Mucosa of descending colon (tissue), 3 donors: ENCODE data around the gene TMEM123. TPM values are rescaled to one million over a fixed set of nuclear protein-coding genes. Genes with fewer than 3 reads are reported as not detected.

ENCODE experiments used
- ATAC-seq: fragments of 200-7000 bp; cut with Tn5 transposase; one replicate; pipeline ENCODE4 v1.9.1; 2020; ENCODE audit warnings: mild to moderate bottlenecking, moderate library complexity
- DNase-seq, 3 donors: peaks; one replicate each; pipeline ENCODE4 v3.0.0-alpha.2; 2020
- H3K36me3 ChIP-seq: fragments of 200-600 bp; one replicate; pipeline ENCODE4 v1.8.0; 2021; ENCODE audit warnings: low read depth, mild to moderate bottlenecking
- H3K4me1 ChIP-seq: fragments of 200-600 bp; one replicate; pipeline ENCODE4 v1.8.0; 2021; ENCODE audit warnings: low read depth, mild to moderate bottlenecking
- H3K4me3 ChIP-seq: fragments of 200-600 bp; one replicate; pipeline ENCODE4 v1.8.0; 2021; ENCODE audit warnings: mild to moderate bottlenecking
- H3K9me3 ChIP-seq: fragments of 200-600 bp; one replicate; pipeline ENCODE4 v1.8.0; 2021; ENCODE audit warnings: mild to moderate bottlenecking
- intact Hi-C, 2 donors: fragments of 100-400 bp; cut with DNase I in 1 of 2; cut with micrococcal nuclease in 1 of 2; formaldehyde crosslinking; loops; one replicate each; pipeline versions ENCODE4 v1.11.0 to v1.11.1; 2022; cut with DNase I, micrococcal nuclease
- total RNA-seq, 3 donors: library from RNA; stranded (reverse); fragmentation: NEBNext Ultra II Directional in 2 of 3; extraction: Animal tissue kit (Norgen Biotek cat#: 25700) in 2 of 3; gene quantifications; one replicate each; pipeline versions ENCODE4 v1.2.1 to v1.2.4, GENCODE V29; 2021 to 2023
- TF ChIP-seq, protein P1 (sequence below): fragments of 200-600 bp; IDR thresholded peaks from one replicate; pipeline ENCODE4 v1.8.0; 2022; ENCODE audit warnings: antibody characterized with exemption, mild to moderate bottlenecking
- donor health status: DM: no; HTN: no; CAD: no; lungs with moderate emphysema.
- donor health status: DM: no; HTN: no; CAD: no.
- donor health status: DM: no; HTN: yes; CAD: no.

The TMEM123 gene
- total RNA-seq, 3 donors from 2014 or later, result 153 to 205 (median 157) TPM

GRCh38 chr11:102451681-102452460 is 694 bp downstream of the TMEM123 start:
- Histone ChIP-seq H3K36me3 (no peaks in the 10 kb centered on the region), H3K4me1 (peaks cover 17% of the 10 kb centered on the region), H3K4me3 (peak overlapping the region; percentile 83), H3K9me3 (no peaks in the 10 kb centered on the region)
- DNase-seq (peak; percentile 83 to 92 (median 87)), ATAC-seq (peak; percentile 81)
- TF ChIP-seq, protein P1, sequence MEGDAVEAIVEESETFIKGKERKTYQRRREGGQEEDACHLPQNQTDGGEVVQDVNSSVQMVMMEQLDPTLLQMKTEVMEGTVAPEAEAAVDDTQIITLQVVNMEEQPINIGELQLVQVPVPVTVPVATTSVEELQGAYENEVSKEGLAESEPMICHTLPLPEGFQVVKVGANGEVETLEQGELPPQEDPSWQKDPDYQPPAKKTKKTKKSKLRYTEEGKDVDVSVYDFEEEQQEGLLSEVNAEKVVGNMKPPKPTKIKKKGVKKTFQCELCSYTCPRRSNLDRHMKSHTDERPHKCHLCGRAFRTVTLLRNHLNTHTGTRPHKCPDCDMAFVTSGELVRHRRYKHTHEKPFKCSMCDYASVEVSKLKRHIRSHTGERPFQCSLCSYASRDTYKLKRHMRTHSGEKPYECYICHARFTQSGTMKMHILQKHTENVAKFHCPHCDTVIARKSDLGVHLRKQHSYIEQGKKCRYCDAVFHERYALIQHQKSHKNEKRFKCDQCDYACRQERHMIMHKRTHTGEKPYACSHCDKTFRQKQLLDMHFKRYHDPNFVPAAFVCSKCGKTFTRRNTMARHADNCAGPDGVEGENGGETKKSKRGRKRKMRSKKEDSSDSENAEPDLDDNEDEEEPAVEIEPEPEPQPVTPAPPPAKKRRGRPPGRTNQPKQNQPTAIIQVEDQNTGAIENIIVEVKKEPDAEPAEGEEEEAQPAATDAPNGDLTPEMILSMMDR, result no peak
- intact Hi-C loops, result no loop called here

DNA sequence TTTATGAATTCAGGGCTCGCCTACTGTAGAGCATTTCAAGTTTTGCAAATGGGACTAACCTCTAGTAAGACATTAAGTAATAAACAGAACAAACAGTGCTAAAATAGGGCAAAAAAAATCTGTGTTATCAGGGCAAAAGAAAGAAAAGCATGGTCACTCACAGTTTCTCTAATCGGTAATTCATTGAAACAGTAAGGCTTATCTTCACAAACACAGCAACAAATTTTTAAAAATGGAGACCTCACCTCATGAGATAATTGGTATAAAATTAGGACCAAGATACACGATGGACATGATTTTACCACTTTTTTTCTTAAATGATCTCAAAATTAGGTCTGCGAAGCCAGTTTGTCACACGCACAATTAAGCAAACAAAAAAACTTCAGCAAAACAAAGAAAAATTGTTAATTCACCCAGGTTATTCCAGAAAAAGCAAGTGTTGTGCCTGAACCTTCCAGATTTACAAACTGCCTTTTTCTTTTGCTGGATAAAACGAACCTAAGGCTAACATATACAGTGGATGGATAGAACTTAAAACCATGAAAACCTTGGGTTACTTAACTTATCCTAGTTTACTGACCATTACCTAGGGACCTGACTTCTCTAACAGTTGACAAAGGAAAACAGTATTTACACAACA is 1.4 kb downstream of the TMEM123 start:
- TF ChIP-seq, protein P1, result no peak
- no peak for DNase-seq
- no peaks in the 10 kb centered on the region for H3K9me3 ChIP-seq
- peak overlapping the region; percentile 83 for H3K4me3 ChIP-seq
- ATAC-seq, result no peak
- intact Hi-C loops, result no loop called here
- peaks cover 17% of the 10 kb centered on the region for H3K4me1 ChIP-seq
- H3K36me3 ChIP-seq, result no peaks in the 10 kb centered on the region

DNA sequence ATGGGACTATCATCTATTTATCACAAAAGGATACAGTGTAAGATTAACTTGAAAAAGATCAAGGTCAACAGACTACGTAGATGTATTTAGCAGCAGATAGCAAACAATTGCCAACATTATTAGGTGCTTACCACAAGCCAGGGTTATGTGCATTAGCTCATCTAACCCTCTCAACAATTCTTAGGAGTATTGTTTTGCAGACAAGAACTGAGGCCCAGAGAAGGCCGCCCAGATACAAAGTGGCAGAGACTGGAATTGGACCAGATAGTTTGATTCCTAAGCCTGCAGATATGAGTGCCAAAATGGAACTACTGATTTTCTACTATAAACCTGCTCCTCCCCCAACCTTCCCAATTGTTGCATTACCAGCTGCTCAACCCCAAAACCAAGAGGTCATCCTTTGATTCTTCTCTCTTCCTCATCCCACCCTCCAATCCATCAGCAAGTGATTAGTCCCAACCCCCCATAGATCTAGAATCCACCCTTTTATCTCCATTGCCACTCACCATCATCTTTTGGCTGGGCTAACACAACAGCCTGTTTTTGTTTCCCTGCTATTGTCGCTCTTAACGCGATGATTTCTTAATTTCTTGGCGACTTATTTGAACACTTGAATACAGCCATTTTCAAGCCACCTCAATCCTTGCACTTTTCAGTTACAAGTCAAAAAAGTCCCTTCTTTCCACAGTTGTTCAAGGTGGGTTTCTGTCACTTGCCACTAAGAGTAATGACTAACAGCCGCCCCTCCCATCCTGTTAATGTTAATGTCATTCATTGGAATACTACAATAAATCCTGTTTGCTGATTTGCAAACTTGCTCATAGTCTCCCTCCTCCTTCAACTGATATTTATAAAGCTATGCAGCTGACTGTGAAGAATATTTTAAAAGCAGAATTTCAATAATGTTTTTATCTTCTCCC is 2.7 kb downstream of the TMEM123 start:
- intact Hi-C loops, result no loop called here
- H3K4me1 ChIP-seq, result peaks cover 14% of the 10 kb centered on the region
- no peak overlapping the region for H3K4me3 ChIP-seq
- ATAC-seq (no peak), DNase-seq (no peak)
- no peaks in the 10 kb centered on the region for H3K36me3 ChIP-seq
- TF ChIP-seq, protein P1, result no peak
- H3K9me3 ChIP-seq, result no peaks in the 10 kb centered on the region

GRCh38 chr11:102448869-102449224 is 3.7 kb downstream of the TMEM123 start:
- intact Hi-C loops, result no loop called here
- ATAC-seq, result no peak
- H3K4me1 ChIP-seq, result peaks cover 9% of the 10 kb centered on the region

More at GRCh38 chr11:102448869-102449224, 3.7 kb downstream of the TMEM123 start:
- Histone ChIP-seq H3K36me3 (no peaks in the 10 kb centered on the region), H3K9me3 (no peaks in the 10 kb centered on the region), H3K4me3 (no peak overlapping the region)
- TF ChIP-seq, protein P1, result no peak
- no peak for DNase-seq
